UCSD-AML1 (cell line): Measurements from ENCODE around the gene TMEM175.
"Not testable (repeated sequence)": the region's sequence is repeated elsewhere in the genome, so short reads cannot be mapped to it uniquely, and the experiment has no call there.

Source experiments
- DNase-seq: peaks from one replicate; lab custom pipeline; 2025; ENCODE audit not compliant: unreplicated experiment; lab: John Stamatoyannopoulos, UW

The TMEM175 gene

DNA sequence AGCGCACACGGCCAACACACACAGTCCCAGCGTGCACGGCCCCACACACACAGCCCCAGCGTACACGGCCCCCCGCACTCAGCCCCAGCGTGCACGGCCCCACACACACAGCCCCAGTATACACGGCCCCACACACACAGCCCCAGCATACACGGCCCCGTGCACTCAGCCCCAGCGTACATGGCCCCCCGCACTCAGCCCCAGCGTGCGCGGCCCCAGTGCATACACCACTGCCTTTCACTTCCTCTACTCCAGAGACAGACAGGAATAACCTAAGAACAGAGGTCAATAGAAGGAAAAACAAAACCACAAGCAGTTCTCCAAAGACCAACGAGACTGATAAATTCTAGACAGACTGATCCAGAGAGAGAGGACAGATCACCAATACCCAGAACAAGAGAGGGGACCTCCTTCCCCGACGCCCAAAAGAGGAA lies 17.2 kb upstream of the TMEM175 start:
- peak; percentile 33 for DNase-seq

- DNase-seq, result no peak
Observed at GRCh38 chr4:915595-915994, 16.7 kb upstream of the TMEM175 start.

GRCh38 chr4:917466-917865 lies 14.8 kb upstream of the TMEM175 start:
- no peak for DNase-seq

GRCh38 chr4:917992-918391 lies 14.3 kb upstream of the TMEM175 start:
- DNase-seq, result no peak

- DNase-seq, result not testable (repeated sequence)
Observed at GRCh38 chr4:918591-918990, 13.7 kb upstream of the TMEM175 start.

DNA sequence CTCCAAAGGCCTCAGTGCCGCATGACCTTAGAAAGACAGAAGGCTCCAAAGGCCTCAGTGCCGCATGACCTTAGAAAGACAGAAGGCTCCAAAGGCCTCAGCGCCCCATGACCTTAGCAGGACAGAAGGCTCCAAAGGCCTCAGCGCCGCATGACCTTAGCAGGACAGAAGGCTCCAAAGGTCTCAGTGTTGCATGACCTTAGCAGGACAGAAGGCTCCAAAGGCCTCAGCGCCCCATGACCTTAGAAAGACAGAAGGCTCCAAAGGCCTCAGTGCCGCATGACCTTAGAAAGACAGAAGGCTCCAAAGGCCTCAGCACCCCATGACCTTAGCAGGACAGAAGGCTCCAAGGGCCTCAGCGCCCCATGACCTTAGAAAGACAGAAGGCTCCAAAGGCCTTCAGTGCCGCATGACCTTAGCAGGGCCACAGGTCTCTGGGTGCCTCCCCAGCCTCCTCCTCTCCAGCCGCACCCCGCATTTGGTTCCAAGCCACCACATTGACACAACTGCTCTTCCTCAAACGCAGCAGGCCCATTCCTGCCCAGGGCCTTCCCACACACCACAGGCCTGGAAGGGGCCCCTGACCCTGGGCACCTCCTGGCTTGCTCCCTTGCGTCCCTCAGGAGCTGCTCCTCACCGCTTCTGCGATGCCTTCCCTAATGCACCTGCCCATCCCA lies 13.1 kb upstream of the TMEM175 start:
- DNase-seq, result not testable (repeated sequence)

GRCh38 chr4:921830-922331 lies 10.4 kb upstream of the TMEM175 start:
- no peak for DNase-seq

DNA sequence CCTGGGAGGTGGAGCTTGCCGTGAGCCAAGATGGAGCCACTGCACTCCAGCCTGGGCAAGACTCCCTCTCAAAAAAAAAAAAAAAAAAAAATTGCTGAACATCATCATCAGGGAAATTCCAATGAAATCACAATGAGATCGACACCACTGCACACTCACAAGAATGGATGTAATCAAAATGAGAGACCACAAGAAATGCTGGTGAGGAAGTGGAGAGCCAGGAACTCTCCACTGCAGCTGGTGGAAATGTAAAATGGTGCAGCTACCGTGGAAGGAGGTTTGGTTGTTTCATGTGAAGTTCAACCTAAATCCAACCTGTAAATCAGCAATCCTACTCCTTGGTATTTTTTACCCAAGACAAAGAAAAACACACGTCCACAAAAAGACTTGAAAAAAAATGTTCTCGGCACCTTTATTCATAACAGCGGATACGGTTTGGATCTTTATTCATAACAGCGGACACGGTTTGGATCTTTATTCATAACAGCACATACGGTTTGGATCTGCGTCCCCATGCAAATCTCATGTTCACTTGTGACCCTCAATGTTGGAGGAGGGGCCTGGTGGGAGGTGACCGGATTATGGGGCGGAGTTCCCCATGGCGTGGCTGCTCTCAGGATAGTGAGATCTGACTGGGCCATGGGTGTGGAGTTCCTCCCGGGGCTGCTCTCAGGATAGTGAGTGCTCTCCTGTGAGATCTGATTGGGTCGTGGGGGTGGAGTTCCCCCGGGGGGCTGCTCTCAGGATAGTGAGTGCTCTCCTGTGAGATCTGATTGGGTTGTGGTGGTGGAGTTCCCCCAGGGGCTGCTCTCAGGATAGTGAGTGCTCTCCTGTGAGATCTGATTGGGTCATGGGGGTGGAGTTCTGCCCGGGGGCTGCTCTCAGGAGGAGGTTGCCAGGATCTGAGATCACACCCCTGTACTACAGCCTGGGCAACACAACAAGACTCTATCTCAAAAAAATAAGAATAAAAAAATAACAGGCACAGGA lies 7.9 kb upstream of the TMEM175 start:
- no peak for DNase-seq

GRCh38 chr4:925171-925570 lies 7.1 kb upstream of the TMEM175 start:
- DNase-seq, result no peak

DNA sequence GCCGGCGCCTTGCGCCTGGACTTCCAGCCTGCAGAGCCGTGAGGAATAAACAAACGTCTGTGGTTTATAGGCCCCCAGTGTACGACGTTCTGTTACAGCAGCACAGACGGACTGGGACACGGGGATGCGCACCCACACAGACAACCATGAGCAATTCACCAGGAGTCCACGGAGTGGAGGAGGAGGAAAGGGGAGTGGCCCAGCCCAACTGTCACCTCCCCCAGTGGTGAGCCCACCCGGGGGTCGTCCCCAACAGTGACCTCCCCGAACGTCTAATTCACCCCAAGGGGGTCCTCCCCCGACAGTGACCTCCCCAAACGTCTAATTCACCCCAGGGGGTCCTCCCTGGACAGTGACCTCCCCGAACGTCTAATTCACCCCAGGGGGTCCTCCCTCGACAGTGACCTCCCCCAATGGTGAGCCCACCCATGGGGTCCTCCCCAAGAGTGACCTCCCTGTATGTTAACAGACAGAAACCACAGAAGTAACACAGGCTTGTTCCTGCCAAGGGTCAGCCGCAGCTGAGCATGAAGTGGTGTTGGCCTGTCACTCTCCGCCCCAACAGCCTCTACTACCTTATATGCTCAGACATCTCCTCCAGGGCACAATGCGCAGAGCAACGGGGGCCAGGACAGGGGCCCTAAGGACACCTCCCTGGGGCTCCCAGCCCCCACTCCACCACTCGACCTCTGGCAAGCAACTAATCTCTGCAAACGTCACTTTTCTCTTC lies 6.3 kb upstream of the TMEM175 start:
- no peak for DNase-seq

DNA sequence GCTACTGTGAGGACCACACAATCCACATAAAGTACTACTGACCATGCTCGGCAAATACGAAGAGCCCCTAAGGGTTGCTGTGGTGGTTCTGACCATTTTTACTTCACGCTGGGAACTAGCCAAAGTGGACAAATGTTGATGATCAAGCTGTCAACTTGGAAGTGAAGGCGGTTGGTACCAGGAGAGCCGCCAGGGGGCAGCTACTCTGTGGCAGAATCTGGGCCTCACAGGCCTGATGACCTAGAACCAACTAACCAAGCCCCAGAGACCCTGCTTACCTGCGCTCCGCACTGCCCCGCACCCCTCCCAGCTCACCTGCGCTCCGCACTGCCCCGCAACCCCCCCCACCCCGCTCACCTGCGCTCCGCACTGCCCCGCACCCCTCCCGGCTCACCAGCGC lies 5.7 kb upstream of the TMEM175 start:
- no peak for DNase-seq

- DNase-seq, result not testable (repeated sequence)
Observed at GRCh38 chr4:927566-927965, 4.7 kb upstream of the TMEM175 start.

DNA sequence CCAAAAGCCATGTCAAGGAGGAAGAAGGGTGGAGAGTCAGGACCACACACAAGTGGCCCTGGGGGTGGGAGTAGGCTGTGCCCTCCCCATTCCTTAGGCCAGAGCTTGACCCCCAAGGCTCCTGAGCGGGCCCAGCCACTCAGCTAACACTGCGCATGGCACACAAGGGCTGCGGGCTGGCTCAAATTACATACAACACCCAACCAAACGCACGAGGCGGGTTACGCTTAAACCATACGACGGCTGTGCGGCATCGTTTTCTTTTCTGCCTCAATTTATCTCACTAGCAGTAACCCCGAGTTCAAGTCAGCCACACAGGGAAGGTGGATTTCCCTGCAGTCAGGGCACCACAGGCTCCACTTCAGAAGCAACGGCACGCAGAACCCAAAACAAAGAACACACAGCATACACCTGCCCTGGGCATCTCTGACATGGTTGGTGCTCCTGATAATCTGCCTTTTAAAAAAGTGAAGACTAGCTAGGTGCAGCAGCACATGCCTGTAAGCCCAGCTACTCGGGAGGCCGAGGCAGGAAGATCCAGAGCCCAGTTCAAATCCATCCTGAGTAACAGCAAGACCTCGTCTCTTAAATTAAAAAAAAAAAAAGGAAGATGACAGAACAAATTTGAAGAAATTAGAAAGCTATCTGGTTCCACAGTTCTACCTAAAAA lies 3.0 kb upstream of the TMEM175 start:
- no peak for DNase-seq

- no peak for DNase-seq
Observed at GRCh38 chr4:930028-930551, 2.2 kb upstream of the TMEM175 start.

GRCh38 chr4:930827-931193 lies 1.4 kb upstream of the TMEM175 start:
- no peak for DNase-seq

DNA sequence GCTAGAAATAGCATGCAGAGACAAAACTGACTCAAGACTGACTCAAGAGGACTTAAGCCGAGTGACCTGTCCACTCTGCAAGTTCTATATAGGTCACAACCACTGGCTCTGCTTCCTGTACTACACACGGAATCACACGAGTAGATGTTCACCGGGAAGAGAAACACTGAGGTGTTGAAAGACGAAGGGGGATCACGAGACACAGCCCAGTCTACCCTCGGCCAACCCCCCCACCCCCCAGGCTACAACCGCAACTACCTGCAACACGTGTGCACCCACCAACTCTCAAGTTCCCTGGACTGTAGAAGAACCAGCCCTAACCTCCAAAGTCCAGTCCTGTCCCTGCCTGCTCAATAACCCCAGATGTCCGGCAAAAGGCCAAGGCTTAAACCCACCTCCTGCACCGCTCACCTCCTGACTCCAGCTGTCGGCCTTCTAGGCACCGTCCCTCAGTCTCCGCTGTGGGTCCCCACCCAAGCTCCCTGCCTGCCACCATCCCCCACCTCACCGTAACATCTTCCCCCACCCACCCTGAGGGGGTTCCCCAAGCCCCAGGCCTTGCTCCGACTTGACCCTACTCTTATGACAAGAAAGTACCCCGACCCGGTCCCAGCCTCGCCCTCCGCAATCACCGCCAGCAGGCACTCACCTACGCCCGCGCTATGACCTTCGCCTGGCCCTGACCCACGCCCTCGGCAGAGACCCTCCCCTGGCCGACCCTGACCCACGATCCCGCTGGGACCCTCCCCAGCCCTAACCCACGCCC lies 883 bp upstream of the TMEM175 start:
- no peak for DNase-seq

GRCh38 chr4:932713-933070 lies 432 bp downstream of the TMEM175 start:
- DNase-seq, result peak; percentile 62

GRCh38 chr4:939508-939907 lies 7.2 kb downstream of the TMEM175 start:
- DNase-seq, result not testable (repeated sequence)

- no peak for DNase-seq
Observed at GRCh38 chr4:945274-946102, 13.2 kb downstream of the TMEM175 start.
